GM18867 (cell line): ENCODE results near the gene ADORA1.

Experiments used
- ATAC-seq: cut with Tn5 transposase; IDR thresholded peaks from one replicate; pipeline ENCODE4 v1.9.1; 2021; ENCODE audit warnings: mild to moderate bottlenecking, moderate library complexity; ENCODE audit not compliant: unreplicated experiment

Gene ADORA1

DNA sequence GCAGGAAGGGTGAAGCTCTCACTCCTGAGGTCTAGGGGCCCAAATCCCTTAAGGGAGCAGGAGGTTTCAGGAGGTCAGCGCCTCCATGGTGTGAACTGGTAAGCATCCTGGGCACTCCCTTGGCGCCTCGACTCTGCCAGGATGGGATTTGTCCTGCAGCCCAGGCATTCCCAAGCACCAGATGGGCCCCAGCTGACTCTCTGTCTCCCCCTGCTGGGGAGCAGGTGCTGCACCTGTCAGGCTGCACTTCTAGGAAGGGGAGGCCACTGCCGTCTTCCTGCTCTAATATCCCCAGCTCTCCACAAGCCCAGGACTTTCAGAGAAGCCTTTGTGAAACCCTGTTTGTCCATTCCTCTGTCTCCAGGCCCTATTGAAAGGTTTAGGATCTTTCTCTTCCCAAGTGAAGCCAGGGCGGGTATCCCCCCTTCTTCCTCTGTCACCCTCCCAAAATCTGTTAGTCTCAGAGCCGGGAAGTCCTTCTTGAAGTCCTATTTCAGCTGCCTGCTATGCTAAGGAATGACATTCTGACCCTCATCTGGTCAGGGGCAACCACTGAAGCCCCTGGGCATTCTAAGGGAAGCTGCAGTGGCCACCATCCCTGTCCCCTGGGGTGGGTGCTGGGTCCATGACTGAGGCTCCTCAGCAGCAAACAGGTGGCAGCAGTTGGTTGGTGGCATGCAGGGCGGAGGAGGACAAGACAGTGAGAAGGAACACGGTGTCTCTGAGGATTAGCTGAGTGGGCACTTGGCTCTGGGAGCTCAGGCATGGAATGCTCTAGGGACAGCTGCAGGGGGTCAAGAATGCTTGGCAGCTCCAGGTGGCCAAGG, 44.9 kb downstream of the ADORA1 start:
- no peak for ATAC-seq

DNA sequence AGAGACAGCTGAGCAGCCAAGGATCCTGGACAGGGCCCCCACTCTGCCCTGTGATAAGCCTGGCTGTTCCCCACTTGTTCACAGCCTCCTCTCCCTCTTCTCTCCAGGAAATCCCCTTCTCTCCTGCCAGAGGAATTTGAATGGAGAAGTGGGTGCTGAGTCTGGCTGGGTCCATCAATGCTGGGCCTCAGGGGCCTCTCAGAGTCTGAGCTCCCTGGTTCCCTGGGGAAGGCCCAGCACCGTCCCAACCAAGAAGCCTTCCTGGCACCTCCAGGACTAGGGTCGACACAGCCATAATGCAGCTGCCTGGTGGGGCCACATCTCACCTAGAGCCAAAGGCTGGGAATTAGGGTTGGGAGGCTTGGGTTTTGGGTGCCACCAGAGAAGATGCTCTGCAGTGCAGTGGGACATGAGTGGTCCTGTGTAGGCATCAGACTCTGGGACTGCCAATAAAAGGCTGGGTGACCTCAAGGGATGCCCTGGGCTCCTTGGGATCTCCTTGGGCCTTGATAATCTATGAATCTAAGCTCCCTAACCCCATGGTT, 45.6 kb downstream of the ADORA1 start:
- ATAC-seq: no peak

DNA sequence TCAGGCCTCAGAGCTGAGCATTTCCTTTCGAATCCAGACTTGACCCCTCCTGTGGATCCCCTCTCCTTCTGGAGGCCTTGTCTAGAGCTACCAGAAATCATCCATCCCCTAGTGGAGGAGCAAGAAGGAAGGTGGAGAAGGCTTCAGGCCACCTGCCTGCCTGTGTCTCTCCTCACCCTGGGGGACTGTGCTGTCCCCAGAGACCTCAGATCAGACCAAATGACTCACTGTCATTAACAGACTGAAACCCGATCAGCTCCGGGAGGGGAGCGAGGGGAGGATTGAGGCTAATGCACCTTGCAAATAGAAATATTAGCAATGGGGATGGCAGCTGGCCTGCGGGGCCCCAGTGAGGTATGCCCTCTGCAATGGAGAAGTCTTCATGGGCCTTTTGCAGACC, 46.0 kb downstream of the ADORA1 start:
- peak; percentile 85 for ATAC-seq

DNA sequence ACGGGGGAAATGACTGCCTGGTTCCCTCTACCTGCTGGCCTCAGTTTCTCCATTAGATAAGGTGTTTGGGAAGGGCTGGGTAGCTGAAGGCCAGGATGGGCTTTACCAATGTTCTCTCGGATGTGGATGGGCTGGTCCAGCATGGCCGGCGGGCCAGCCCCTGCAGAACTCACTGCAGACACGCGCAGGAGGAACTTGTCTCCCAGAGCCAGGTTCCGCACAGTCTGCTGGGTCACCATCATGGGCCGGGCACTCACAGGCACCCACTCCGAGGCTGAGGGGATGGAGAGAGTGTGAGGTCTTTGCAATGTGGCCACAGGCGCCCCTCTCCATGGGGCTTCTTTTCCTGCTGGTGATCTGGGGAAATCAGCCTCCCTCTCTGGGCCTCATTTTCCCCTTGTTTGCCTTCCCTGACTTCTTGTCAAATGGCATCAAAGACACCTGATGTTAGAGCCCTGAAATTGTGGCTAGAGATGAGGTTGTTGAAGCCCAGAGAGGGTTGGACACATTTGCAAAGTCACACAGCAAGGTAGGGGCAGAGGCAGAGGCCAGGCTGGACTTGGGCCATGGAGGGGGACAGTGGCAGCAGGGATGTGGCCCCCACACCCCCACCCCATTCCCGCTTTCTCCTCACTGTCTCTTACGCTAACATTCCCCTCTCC, 46.9 kb downstream of the ADORA1 start:
- ATAC-seq: no peak

DNA sequence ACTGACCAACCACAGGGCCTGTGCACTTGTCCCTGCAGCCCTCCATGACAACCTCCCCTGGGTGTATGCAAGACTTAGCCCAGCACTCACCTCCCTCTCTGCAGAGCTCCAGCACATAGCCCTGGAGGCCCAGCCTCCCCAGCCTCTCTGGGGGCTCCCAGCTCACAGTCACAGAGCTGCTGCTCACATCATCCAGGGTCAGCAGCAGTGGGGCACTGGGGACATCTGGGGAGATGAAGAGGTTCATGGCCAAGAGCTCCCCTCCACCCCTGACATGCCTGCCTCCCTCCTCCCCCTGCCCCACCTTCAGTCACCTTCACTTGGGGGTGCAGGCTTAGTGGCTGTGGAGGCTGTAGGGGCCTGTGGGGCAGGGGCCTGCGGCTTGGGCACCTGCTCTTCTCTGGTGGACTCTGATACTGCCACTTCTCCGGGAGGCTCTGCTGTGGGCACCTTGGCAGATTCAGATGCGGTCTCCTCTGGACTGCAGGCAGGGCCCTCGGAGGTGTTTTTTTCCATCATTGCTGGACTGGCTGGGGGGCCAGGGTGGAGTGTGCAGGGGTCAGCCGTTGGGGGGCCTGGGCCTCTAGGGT, 47.8 kb downstream of the ADORA1 start, which contains the start of gene MYBPH:
MYBPH (minus strand) TSS at position 590 of the 590 bp plus-strand sequence; CDS start at position 519, 71 bp downstream.
- no peak for ATAC-seq

DNA sequence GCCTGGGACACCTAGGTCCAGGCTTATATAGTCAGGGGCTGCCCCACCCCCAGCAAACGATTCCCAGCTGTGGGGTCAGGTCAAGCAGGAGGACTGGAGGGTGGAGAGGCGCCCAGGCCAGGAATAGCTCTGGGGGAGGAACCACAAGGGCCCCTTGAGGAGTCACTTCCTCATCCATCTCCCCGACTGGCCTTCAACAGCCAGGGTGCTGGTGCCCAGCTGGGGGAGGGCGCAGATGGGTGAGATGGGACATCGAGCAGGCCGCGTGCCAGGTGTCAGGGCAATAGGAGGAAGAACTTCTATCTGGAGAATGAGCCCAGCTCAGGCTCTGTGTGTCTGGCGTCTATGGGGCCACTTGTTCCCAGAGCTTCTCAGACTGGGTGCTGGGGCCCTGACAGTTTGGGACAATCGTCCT, 48.3 kb downstream of the ADORA1 start:
- ATAC-seq: no peak

DNA sequence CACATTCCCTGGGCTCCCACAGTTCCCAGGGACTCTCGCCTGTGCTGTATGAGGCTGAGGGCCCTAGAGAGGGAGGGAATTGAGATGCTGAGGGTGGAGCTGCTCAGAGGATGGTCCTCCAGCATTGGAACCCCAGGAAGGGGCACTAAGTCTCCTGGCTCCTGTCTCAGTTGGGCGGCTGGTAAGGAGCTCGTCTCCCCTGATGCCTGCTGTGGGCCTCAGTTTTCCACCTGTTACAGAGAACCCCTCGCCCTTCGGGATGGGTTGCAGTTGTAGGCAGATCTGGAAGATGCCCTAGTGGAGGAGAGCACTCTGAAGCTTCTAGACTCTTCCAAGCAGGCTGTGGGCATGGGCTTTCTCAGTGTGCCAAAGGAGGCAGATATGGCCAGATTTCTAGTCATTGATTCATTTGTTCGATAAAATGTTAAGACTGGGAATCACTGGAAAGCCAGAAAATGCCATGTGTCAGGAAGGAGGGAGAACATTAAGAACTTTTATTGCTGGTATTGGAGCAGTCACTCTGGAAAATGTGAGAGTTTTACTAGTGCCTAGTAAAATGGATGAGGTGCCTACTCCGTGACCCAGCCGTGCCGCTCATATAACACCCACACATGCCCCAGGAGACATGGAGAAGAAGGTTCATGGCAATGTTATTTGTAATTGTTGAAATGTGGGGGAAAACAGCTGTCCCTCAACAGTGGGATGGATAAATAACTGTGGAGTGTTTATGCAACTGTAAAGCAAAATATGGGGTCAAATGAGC, 48.9 kb downstream of the ADORA1 start:
- ATAC-seq: no peak

DNA sequence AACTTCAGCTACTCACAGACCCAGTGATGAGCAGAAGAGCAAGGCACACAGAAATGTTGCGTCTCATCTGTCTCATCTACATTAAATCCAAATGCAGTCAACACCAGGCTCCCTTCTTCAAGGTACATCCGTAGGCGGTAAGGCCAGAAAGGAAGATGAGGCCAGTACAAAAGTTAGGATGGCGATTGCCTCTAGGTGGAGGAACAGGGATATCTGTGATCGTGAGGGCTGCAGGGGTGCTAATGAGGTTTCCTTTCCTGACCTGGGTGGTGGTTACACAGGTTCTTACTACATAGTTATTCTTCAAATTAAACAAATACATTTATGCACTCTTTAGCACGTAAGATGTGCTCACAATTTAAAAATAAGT, 49.5 kb downstream of the ADORA1 start:
- no peak for ATAC-seq

DNA sequence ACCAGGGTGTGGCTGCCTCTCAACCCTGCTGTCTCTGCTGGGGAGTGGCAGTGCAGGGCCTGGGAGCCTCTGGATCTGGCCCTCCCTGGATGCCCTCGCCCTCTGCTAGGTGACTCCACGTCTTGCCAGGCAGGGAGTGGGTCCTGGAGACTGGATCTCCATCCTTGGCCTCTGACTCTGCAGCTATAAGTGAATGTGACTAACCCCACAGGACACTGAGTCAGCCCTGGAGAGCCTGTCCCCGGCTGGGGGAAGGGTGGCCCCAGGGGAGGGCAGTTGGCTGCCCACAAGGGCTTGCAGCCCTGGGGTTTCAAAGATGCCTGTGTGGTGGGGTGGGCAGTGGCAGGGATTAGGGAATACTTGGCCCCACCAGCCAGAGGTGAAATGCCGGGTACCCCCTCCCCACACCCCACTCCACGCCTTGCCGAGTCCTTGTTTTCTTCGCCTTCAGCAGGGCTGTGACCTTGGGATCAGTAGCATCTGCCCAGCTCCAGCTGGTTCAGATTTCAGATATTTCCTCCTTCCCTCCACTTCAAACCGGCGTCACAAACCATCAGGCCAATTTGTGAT, 50.0 kb downstream of the ADORA1 start:
- ATAC-seq: no peak

DNA sequence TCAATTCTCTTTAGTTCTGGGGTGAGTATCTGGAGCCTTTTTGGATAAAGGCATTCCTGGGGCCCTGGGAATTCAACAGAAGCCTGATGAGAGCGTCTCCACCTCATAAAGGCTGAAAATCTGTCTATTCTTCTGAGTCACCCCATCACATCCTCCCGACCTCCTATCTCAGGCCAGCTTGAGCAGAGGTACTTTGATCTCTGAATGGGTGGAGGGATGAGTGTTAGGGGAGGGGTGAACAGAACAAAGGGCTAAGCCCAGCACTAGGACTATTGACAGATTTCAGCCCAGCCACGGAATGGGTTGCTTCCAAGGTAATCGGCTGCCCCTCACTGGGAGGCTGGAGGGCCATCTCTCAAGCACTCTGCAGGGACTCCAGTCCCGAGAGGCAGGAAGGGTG, 50.6 kb downstream of the ADORA1 start:
- no peak for ATAC-seq

DNA sequence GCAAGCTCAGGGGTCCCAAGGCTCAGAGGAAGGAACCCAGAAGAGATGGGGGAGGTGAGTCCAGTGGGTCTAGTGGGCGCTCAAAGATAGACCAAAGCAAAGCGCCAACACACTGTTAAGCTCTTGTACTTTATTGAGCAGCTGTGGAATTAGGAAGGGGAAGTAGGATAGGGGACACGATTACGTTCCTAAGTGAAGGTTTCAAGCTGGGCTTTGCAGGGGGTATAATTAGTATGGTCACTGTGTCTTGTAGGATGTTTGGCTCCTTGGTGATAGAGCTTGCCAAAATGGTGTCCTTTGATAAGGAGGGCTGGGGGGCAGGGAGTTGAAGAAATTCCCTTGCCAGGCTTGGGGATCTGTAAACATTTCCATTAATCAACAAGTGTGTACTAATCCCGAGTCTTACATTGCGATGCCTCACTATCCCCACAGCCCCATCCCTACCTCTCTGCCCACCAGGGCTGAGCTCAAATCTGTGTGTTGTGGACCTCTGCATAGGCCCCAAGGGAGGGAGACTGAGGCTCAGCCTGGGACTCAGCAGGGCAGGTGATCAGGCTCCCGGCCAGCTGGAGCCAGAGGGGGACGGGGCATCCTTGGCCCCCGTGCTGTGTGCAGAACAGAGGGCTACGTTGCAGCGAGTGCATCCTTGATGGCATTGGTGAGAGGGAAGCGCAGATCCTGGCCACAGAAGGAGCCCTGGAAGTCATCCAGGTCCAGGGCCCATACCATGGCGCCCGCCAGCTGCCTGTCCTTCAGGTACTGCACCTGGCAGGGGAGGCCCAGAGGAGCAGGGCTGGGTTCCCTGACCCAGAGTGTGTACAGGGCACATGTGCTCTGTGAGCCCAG, 51.5 kb downstream of the ADORA1 start:
- ATAC-seq: no peak

DNA sequence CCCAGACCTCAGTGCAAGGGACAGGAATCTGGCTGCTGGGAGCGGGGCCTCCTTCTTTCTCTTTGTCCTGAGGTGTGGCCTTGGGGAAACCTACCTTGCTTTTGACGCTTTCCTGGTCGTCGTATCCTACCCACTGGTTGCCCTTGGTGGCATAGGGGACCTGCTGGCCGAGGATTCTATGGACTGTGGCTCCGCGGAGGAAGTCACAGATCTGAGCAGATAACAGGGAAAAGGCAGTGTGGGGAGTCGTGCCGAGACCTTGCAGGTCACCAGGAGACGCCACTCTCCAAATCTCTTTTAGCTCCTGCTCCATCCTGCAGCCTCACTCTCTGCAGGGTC, 52.1 kb downstream of the ADORA1 start:
- no peak for ATAC-seq

DNA sequence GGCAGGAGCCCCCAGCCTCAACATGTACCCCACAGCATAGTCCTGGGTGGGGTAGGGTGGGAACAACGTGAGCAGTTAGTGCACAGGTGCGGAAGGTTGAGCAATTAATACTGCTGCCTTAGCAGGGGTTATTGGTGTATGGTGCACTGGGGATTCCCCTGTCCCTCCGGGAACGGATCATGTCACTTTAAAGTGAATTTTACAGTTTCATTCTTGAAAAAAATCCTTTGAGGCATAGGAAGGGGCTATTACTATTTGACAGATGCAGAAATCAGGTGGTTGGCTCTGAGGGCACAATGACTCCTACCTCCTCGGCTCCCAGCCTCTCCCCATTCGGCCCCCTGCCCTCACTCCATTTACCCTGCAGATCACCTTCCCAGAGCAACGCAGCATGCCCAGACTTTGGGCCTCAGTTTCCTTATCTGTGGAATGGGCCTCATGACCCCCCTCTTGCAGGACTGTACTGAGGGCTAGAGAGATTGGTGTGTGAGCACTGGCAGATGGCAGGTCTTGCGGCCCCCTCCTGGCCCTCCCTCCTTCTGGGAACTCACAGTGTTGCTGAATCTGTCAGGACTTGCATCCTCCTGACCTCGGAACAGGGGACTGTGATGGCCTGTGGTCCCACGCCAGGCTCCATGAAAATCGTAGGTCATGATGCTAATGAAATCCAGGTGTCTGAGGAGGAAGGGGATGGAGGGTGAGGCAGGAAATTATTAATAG, 53.2 kb downstream of the ADORA1 start:
- ATAC-seq: no peak

DNA sequence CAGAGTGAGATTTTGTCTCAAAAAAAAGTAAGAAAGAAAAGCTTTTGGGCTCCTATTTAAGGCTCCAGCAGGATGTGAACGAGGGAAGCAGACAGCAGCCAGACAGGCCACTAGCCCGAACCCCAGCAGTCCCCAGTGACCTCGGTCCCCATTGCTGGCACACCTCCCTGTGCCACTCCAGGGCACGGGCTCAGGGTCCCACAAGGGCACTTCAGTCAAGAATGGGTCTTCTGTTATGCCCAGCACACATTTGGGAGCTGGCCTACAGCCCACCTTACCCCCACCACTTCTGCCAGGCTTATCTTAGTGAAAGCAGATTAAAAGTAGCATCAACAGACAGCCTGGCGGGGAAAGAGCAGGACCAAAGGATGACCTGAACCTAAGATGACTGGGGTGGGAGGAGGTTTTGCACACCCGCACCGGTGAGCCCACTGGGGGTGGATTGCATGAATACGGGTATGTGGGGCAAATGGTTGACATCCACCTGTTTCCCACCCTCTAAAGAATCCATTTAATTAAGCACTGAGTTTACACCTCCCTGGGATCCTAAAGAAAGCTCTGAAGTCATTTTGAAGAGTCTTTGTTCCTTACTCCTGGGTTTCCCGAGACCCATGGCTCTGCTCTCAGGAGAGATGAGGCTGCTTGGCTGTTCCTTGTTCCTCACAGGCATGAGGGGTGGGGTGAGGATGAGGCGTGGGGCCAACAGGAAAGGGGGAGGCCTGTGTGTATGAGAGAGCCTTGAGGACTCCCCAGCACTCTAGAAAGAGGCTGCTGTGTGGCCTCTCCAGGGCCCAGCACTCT, 54.3 kb downstream of the ADORA1 start:
- ATAC-seq: no peak

DNA sequence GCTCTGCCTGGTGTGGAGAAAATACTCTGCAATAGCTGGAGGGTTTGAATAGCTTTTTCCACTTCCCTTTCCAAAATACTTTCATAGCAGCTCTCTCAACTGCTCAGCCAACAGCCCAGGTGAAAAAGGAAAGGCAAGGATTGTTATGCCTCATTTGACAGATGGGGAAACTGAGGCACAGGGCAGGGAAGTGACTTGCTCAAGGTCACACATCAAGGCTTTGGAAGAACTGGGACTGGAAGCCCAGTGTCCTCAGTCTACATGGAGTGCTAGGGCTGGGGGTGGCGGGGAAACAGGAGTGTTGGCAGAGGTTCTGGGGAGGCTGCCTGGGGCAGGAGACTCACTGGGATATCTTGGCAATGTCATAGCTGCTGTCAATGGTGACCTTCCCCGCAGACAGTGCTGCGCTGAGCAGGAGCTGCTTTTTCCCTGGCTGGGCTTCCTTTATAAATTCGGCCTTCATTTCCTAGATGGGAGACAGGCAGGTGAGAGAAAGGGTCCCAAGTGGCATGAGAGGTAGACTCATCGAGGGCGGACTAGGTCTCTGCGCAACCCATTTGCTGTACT, 54.9 kb downstream of the ADORA1 start:
- no peak for ATAC-seq

DNA sequence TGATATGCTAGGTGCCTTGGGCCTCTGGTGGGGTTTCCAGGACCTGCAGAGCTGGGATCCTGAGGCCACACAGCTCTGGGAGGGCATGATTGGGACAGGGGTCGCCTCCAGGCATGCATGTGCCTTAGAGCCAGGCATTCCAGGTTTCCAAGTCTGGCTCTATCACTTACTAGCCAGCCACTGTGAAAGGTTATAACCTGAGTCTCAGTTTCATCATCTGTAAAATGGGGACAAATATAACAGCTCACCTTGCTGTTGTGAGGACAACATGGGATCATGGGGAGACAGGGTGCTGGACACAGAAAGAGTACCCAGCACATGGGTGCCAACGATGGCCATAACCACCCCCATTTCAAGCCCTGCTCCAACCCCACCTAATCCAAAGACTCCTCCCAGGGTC, 56.3 kb downstream of the ADORA1 start:
- ATAC-seq: no peak

DNA sequence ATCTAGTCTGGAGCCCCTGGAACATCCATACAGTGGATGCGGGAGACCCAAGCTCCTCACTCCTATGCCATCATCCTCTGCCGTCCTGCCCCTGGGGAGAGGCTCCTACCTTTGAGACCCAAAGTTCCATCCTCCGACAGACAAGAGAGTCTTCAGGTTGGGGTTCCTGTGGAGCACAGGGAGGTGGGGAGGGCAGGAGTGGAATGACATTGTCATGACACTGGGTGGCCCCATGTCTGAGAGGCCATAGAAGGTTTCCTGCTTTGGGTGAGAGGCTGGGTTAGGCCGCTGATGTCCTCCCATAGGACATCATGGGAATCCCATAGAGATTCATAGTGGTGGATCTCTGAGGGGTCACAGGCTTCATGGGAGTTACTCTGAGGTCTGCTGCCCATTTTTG, 56.9 kb downstream of the ADORA1 start:
- no peak for ATAC-seq

DNA sequence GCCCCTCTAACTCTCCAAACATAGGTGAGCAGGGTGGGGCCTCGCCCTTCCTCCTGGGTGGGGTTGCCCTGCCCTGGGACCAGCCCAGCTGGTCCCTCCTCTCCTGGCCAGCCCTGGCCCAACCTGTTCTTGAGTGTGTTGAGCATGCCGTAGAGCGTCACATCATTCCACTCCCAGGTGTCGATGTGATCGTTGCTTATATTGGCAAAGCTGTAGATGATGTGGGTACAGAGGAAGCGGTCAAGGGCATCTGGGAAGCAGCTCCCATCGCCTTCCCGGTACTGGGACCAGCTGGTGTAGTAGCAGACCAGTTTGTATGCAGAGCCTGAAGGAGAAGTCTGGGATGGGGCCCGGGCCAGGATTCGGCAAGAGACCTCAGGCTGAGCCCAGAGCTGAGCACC, 57.5 kb downstream of the ADORA1 start:
- no peak for ATAC-seq
